ENCODE data around the gene ZNF326. TPM values are rescaled to one million over a fixed set of nuclear protein-coding genes. Genes with fewer than 3 reads are reported as not detected.

ZNF326 gene
- total RNA-seq, 1 donor from 2014 or later, result 43.8 TPM

GRCh38 chr1:90039652-90040051 is 44.7 kb downstream of the ZNF326 start:
- H3K27ac Mint-ChIP-seq (ENCODE audit: unreplicated experiment), result no peak overlapping the region
- no peaks in the 10 kb centered on the region for H3K9me3 Mint-ChIP-seq
- no peaks in the 10 kb centered on the region for H3K27me3 Mint-ChIP-seq (ENCODE audit: low read depth)
- H3K4me1 Mint-ChIP-seq, result no peaks in the 10 kb centered on the region
- TF ChIP-seq, protein P1, sequence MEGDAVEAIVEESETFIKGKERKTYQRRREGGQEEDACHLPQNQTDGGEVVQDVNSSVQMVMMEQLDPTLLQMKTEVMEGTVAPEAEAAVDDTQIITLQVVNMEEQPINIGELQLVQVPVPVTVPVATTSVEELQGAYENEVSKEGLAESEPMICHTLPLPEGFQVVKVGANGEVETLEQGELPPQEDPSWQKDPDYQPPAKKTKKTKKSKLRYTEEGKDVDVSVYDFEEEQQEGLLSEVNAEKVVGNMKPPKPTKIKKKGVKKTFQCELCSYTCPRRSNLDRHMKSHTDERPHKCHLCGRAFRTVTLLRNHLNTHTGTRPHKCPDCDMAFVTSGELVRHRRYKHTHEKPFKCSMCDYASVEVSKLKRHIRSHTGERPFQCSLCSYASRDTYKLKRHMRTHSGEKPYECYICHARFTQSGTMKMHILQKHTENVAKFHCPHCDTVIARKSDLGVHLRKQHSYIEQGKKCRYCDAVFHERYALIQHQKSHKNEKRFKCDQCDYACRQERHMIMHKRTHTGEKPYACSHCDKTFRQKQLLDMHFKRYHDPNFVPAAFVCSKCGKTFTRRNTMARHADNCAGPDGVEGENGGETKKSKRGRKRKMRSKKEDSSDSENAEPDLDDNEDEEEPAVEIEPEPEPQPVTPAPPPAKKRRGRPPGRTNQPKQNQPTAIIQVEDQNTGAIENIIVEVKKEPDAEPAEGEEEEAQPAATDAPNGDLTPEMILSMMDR (conservative IDR thresholded peaks at IDR 0.05), result no peak
- H3K4me3 Mint-ChIP-seq, result no peak overlapping the region
- peaks cover 4% of the 10 kb centered on the region for H3K36me3 Mint-ChIP-seq (ENCODE audit: low read depth)
- no peak for DNase-seq (ENCODE audit: low read depth, low spot score)

- no peaks in the 10 kb centered on the region for H3K9me3 Mint-ChIP-seq
- H3K36me3 Mint-ChIP-seq (ENCODE audit: low read depth), result no peaks in the 10 kb centered on the region
- DNase-seq (ENCODE audit: low read depth, low spot score), result no peak
- no peaks in the 10 kb centered on the region for H3K27me3 Mint-ChIP-seq (ENCODE audit: low read depth)
- H3K4me3 Mint-ChIP-seq, result no peak overlapping the region
- H3K4me1 Mint-ChIP-seq, result no peaks in the 10 kb centered on the region
- no peak overlapping the region for H3K27ac Mint-ChIP-seq (ENCODE audit: unreplicated experiment)
- TF ChIP-seq, protein P1 (conservative IDR thresholded peaks at IDR 0.05), result no peak
Observed at GRCh38 chr1:90043586-90043985, 48.7 kb downstream of the ZNF326 start.

GRCh38 chr1:90044346-90044745 is 49.4 kb downstream of the ZNF326 start:
- H3K36me3 Mint-ChIP-seq (ENCODE audit: low read depth), result no peaks in the 10 kb centered on the region
- no peaks in the 10 kb centered on the region for H3K4me1 Mint-ChIP-seq
- TF ChIP-seq, protein P1 (conservative IDR thresholded peaks at IDR 0.05), result no peak

DNA sequence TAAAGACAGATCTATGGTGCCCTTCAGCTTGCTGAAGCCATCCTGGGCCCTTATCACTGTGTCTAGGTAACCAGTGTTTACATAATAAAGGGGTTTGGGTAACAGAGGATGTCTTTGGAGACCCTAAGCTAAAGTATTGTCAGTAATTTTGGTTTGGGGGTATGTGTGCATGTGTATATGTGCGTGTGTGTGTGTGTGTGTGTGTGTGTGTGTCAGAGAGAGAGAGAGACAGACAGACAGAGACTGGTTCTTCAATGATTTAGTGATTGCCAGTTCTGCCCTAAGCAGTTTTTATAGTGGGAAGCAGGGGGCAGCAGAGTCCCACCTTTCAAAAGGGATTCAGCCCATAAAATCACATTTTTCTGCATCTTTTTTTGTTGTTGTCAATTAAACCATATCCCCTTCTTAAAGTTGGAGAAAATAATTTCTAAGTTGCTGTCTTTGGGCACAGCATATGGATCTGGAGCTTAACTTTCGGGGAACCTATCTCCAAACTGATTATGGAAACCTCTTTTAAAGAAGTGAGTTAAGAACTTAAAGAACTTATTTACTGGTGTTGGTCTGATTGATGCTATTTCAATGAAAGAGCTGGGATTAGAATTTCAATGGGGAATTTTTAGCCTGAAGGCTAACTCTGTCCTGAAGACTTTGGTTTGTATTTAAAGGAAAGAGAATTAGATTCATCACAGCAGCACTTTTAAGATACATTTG is 51.1 kb downstream of the ZNF326 start:
- no peak overlapping the region for H3K4me3 Mint-ChIP-seq
- H3K27ac Mint-ChIP-seq (ENCODE audit: unreplicated experiment), result no peak overlapping the region
- H3K4me1 Mint-ChIP-seq, result no peaks in the 10 kb centered on the region
- H3K36me3 Mint-ChIP-seq (ENCODE audit: low read depth), result no peaks in the 10 kb centered on the region
- peak; percentile 33 for DNase-seq (ENCODE audit: low read depth, low spot score)
- no peaks in the 10 kb centered on the region for H3K9me3 Mint-ChIP-seq
- TF ChIP-seq, protein P1 (conservative IDR thresholded peaks at IDR 0.05), result peak; percentile 68
- no peaks in the 10 kb centered on the region for H3K27me3 Mint-ChIP-seq (ENCODE audit: low read depth)

More at GRCh38 chr1:90044346-90044745, 49.4 kb downstream of the ZNF326 start:
- Mint-ChIP-seq H3K27ac (ENCODE audit: unreplicated experiment) (no peak overlapping the region), H3K27me3 (ENCODE audit: low read depth) (no peaks in the 10 kb centered on the region), H3K9me3 (no peaks in the 10 kb centered on the region), H3K4me3 (no peak overlapping the region)
- DNase-seq (ENCODE audit: low read depth, low spot score), result no peak

DNA sequence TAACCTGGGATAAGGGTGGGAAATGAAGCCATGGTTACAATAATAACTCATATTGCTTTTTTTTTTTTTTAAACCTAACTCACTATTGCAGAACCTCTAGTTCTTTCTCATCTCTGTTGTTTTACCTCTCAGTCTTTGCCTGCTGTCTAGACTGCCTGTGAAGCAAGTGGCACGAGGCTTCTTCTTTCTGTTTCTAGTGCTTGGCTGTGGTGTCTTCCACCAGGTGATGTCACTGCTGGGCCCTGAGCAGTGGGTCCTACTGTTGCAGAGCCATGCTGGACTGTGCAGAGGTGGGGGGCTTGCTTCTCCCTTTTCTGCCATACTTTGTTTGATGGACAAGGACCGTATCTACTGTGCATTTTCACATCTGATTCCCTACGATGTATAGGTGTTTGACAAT is 51.7 kb downstream of the ZNF326 start:
- TF ChIP-seq, protein P1 (conservative IDR thresholded peaks at IDR 0.05), result no peak
- DNase-seq (ENCODE audit: low read depth, low spot score), result no peak
- Mint-ChIP-seq H3K27ac (ENCODE audit: unreplicated experiment) (peak overlapping the region; percentile 41), H3K9me3 (no peaks in the 10 kb centered on the region), H3K4me1 (no peaks in the 10 kb centered on the region), H3K27me3 (ENCODE audit: low read depth) (no peaks in the 10 kb centered on the region), H3K4me3 (no peak overlapping the region), H3K36me3 (ENCODE audit: low read depth) (no peaks in the 10 kb centered on the region)

Data from neural crest cell (in vitro differentiated cells).